Measurements from ENCODE around the gene TRIP13. TPM values are rescaled to one million over a fixed set of nuclear protein-coding genes. Genes with fewer than 3 reads are reported as not detected.

The TRIP13 gene
- total RNA-seq, 1 experiment from 2014 or later = 45.9 TPM

GRCh38 chr5:943918-944620, 51.4 kb downstream of the TRIP13 start:
- Histone ChIP-seq H3K4me3 (ENCODE audit: low read depth in 2 of 2, low read length in 2 of 2) (no peak overlapping the region), H3K9me3 (ENCODE audit: control insufficient read depth, insufficient read depth, low read depth, low read length) (no peaks in the 10 kb centered on the region), H3K27ac (ENCODE audit: low read length) (peak overlapping the region; percentile 18; the same call in 1 of the 2 replicates), H3K4me1 (ENCODE audit: control insufficient read depth, insufficient read depth, low read length) (peaks cover 35% of the 10 kb centered on the region), H3K36me3 (ENCODE audit: control insufficient read depth, insufficient read depth, low read length) (no peaks in the 10 kb centered on the region), H3K27me3 (ENCODE audit: control insufficient read depth, insufficient read depth, low read length) (no peaks in the 10 kb centered on the region; the same call in 1 of the 2 replicates)
- in situ Hi-C loops (cut with HindIII; ENCODE audit: low pct_unique_long_range_greater_than_20kb, low sequenced_read_pairs) (no loop called here), intact Hi-C loops (cut with micrococcal nuclease; ENCODE audit: unreplicated experiment) (no loop called here)
- BruUV-seq (replicated peaks) = no TSS peak
- peak; percentile 26 for ATAC-seq
- TF ChIP-seq SIN3A (IDR thresholded peaks at IDR 0.05; ENCODE audit: borderline replicate concordance, insufficient read depth, low read depth, low read length) (no peak), REST (IDR thresholded peaks at IDR 0.05; ENCODE audit: insufficient read depth in 1 of 2, low read depth in 2 of 2, low read length in 1 of 2) (no peak), CTCF (IDR thresholded peaks at IDR 0.05) (no peak), TCF7L2 (IDR thresholded peaks at IDR 0.05; ENCODE audit: low read depth, low read length) (no peak), POLR2AphosphoS5 (IDR thresholded peaks at IDR 0.05; ENCODE audit: low read depth, low read length) (no peak)
- POLR2A ChIA-PET = no interaction called here
- CTCF ChIA-PET = no interaction called here
- no peak for DNase-seq (ENCODE audit: low read depth, low spot score)

DNA sequence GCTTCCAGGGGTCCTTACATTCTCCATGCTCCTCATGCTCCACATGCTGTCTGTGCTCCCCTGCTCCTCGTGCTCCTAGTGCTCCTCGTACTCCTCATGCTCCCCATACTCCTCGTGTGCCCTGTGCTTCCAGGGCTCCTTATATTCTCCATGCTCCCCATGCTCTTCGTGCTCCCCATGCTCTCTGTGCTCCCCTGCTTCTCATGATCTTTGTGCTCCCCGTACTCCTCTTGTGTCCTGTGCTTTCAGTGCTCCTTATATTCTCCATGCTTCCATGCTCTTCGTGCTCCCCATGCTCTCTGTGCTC, 51.9 kb downstream of the TRIP13 start:
- ATAC-seq (no peak), DNase-seq (ENCODE audit: low read depth, low spot score) (no peak)
- Histone ChIP-seq H3K27me3 (ENCODE audit: control insufficient read depth, insufficient read depth, low read length) (no peaks in the 10 kb centered on the region; the same call in 1 of the 2 replicates), H3K9me3 (ENCODE audit: control insufficient read depth, insufficient read depth, low read depth, low read length) (no peaks in the 10 kb centered on the region), H3K36me3 (ENCODE audit: control insufficient read depth, insufficient read depth, low read length) (no peaks in the 10 kb centered on the region), H3K4me3 (ENCODE audit: low read depth in 2 of 2, low read length in 2 of 2) (no peak overlapping the region), H3K27ac (ENCODE audit: low read length) (no peak overlapping the region), H3K4me1 (ENCODE audit: control insufficient read depth, insufficient read depth, low read length) (peaks cover 35% of the 10 kb centered on the region)
- CTCF ChIA-PET = no interaction called here
- intact Hi-C loops (cut with micrococcal nuclease; ENCODE audit: unreplicated experiment) = no loop called here
- in situ Hi-C loops (cut with HindIII; ENCODE audit: low pct_unique_long_range_greater_than_20kb, low sequenced_read_pairs) = no loop called here
- no TSS peak for BruUV-seq (replicated peaks)
- TF ChIP-seq CTCF (IDR thresholded peaks at IDR 0.05) (no peak), TCF7L2 (IDR thresholded peaks at IDR 0.05; ENCODE audit: low read depth, low read length) (no peak), REST (IDR thresholded peaks at IDR 0.05; ENCODE audit: insufficient read depth in 1 of 2, low read depth in 2 of 2, low read length in 1 of 2) (no peak), POLR2AphosphoS5 (IDR thresholded peaks at IDR 0.05; ENCODE audit: low read depth, low read length) (no peak), SIN3A (IDR thresholded peaks at IDR 0.05; ENCODE audit: borderline replicate concordance, insufficient read depth, low read depth, low read length) (no peak)
- POLR2A ChIA-PET = no interaction called here

All from Panc1 (cell line).